Gastroesophageal sphincter (tissue), 4 donors: ENCODE data around the gene ANAPC4. TPM values are rescaled to one million over a fixed set of nuclear protein-coding genes. Genes with fewer than 3 reads are reported as not detected.
A peak's percentile ranks its signal among the peaks of the same experiment; 100 is the strongest.

Source experiments
- ATAC-seq: fragments of 150-250 bp; one replicate; pipeline ENCODE4 v1.9.1; 2016; ENCODE audit warnings: mild to moderate bottlenecking, moderate library complexity
- H3K27ac ChIP-seq, 4 donors: fragments of 200-600 bp; sonication (generic) in 3 of 4; 1 replicate in 3 of 4; 2 replicates in 1 of 4; pipeline ENCODE4 v1.5.1; 2016 to 2019
- H3K27me3 ChIP-seq: fragments of 200-600 bp; sonication (generic); one replicate; pipeline ENCODE4 v1.5.1; 2019
- H3K36me3 ChIP-seq, 2 donors: fragments of 200-600 bp; sonication (generic); one replicate each; pipeline ENCODE4 v1.5.1; 2019; ENCODE audit warnings: control low read depth in 1 of 2
- H3K4me1 ChIP-seq, 3 donors: fragments of 200-600 bp; sonication (generic); 1 replicate in 2 of 3; 2 replicates in 1 of 3; pipeline ENCODE4 v1.5.1; 2016 to 2019; ENCODE audit warnings: control low read depth in 2 of 3
- H3K4me3 ChIP-seq, 2 donors: fragments of 200-600 bp; sonication (generic); one replicate each; pipeline ENCODE4 v1.5.1; 2019; ENCODE audit warnings: mild to moderate bottlenecking in 1 of 2, moderate library complexity in 1 of 2
- H3K9me3 ChIP-seq, 3 donors: fragments of 200-600 bp; sonication (generic); one replicate each; pipeline ENCODE4 v1.5.1; 2017 to 2019; ENCODE audit warnings: control low read depth in 2 of 3
- CTCF ChIP-seq, 4 experiments: fragments of 200-600 bp in 2 of 4; fragments of 450-650 bp in 2 of 4; sonication (generic) in 1 of 4; IDR thresholded peaks; one replicate each; pipeline ENCODE4 v1.5.1; 2017 to 2019; ENCODE audit warnings: antibody characterized with exemption in 4 of 4, mild to moderate bottlenecking in 2 of 4, moderate library complexity in 2 of 4
- EP300 ChIP-seq: sonication (generic); formaldehyde crosslinking; IDR thresholded peaks from one replicate; pipeline ENCODE4 v1.6.1; 2017; ENCODE audit warnings: antibody characterized with exemption, mild to moderate bottlenecking
- POLR2A ChIP-seq, 2 donors: fragments of 450-650 bp; IDR thresholded peaks; one replicate each; pipeline ENCODE4 v1.6.1; 2017; ENCODE audit warnings: antibody characterized with exemption in 2 of 2, mild to moderate bottlenecking in 2 of 2, moderate library complexity in 1 of 2
- POLR2AphosphoS5 ChIP-seq: sonication (generic); formaldehyde crosslinking; IDR thresholded peaks from one replicate; pipeline ENCODE4 v1.6.1; 2017; ENCODE audit warnings: antibody characterized with exemption
- WGBS, 2 donors: methylation state at CpG; one replicate each; pipeline ENCODE4 v1.1.5; 2018; ENCODE audit warnings: low coverage in 1 of 2; 5-methylcytosine and 5-hydroxymethylcytosine counted together
- total RNA-seq, 4 donors: library from RNA; depleted of rRNA; stranded (reverse); fragments of >200 nt; gene quantifications; one replicate each; pipeline ENCODE4 v1.1.0, GENCODE V29; 2016

Gene ANAPC4
- total RNA-seq, 4 donors from 2014 or later = 14.7 to 39.7 (median 20.5) TPM

DNA sequence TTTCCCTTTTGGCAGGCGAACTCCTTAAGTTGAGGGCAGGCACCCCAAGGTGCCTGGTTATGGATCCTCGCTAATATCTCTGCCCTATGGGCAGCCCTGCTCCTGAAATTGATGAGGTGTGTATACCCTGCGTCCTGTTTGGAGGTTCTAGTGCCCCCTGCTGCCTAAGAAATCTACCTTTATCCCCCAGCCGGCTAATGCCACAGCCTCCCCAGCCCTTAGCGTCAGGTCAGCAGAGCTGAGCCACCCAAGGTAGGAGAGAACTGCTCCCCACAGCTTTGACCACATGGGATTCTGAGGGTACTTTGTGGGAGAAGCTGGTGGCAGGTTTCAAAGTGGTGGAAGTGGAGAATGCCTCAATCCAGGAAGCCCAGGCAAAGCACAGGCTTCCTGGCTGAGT is 50.8 kb downstream of the ANAPC4 start:
- H3K4me1 ChIP-seq = peaks cover 0 to 14% (median 0%) of the 10 kb centered on the region in 3 donors
- ATAC-seq = no peak
- no peak overlapping the region for H3K27ac ChIP-seq
- no peak for TF ChIP-seq POLR2A (IDR thresholded peaks at IDR 0.05)
- no peaks in the 10 kb centered on the region for H3K36me3 ChIP-seq
- WGBS, 2 donors = 79 to 95% methylated on average over 2 to 3 of the region's 5 CpGs
- no peak overlapping the region for H3K4me3 ChIP-seq
- H3K27me3 ChIP-seq = no peaks in the 10 kb centered on the region
- H3K9me3 ChIP-seq = peaks cover 0 to 2% (median 0%) of the 10 kb centered on the region in 3 donors

GRCh38 chr4:25430630-25431029 is 53.6 kb downstream of the ANAPC4 start:
- WGBS, 2 donors = 75 to 92% methylated on average over 2 to 5 of the region's 5 CpGs
- no peak for ATAC-seq

GRCh38 chr4:25433966-25434827 is 57.1 kb downstream of the ANAPC4 start:
- H3K27me3 ChIP-seq = no peaks in the 10 kb centered on the region
- no peak overlapping the region for H3K27ac ChIP-seq
- WGBS, 2 donors = 89 to 92% methylated on average over 9 to 10 of the region's 14 CpGs
- no peaks in the 10 kb centered on the region for H3K36me3 ChIP-seq
- peaks cover 0 to 5% (median 0%) of the 10 kb centered on the region in 3 donors for H3K9me3 ChIP-seq
- H3K4me3 ChIP-seq = no peak overlapping the region
- TF ChIP-seq POLR2AphosphoS5 = no peak
- TF ChIP-seq POLR2A (IDR thresholded peaks at IDR 0.05) = no peak
- TF ChIP-seq EP300 = no peak
- TF ChIP-seq CTCF (IDR thresholded peaks at IDR 0.05) = no peak
- ATAC-seq = no peak
- H3K4me1 ChIP-seq = no peaks in the 10 kb centered on the region

More at GRCh38 chr4:25430630-25431029, 53.6 kb downstream of the ANAPC4 start:
- Histone ChIP-seq H3K27ac (no peak overlapping the region), H3K36me3 (no peaks in the 10 kb centered on the region), H3K4me3 (no peak overlapping the region), H3K9me3 (peaks cover 0 to 5% (median 0%) of the 10 kb centered on the region in 3 donors), H3K4me1 (peaks cover 0 to 3% (median 0%) of the 10 kb centered on the region in 3 donors), H3K27me3 (no peaks in the 10 kb centered on the region)
- no peak for TF ChIP-seq CTCF (IDR thresholded peaks at IDR 0.05)
- no peak for TF ChIP-seq EP300
- TF ChIP-seq POLR2AphosphoS5 = no peak
- no peak for TF ChIP-seq POLR2A (IDR thresholded peaks at IDR 0.05)

GRCh38 chr4:25437926-25438325 is 60.9 kb downstream of the ANAPC4 start:
- H3K9me3 ChIP-seq = peaks cover 0 to 2% (median 0%) of the 10 kb centered on the region in 3 donors
- H3K4me3 ChIP-seq = no peak overlapping the region
- H3K27me3 ChIP-seq = no peaks in the 10 kb centered on the region
- ATAC-seq = no peak
- H3K27ac ChIP-seq = no peak overlapping the region
- no peak for TF ChIP-seq CTCF (IDR thresholded peaks at IDR 0.05)
- no peak for TF ChIP-seq POLR2AphosphoS5
- TF ChIP-seq POLR2A (IDR thresholded peaks at IDR 0.05) = no peak
- no peak for TF ChIP-seq EP300
- H3K36me3 ChIP-seq = no peaks in the 10 kb centered on the region
- H3K4me1 ChIP-seq = peaks cover 0 to 9% (median 0%) of the 10 kb centered on the region in 3 donors

GRCh38 chr4:25439918-25440477 is 62.9 kb downstream of the ANAPC4 start:
- Histone ChIP-seq H3K27me3 (no peaks in the 10 kb centered on the region), H3K4me3 (no peak overlapping the region), H3K27ac (no peak overlapping the region), H3K36me3 (no peaks in the 10 kb centered on the region), H3K9me3 (no peaks in the 10 kb centered on the region), H3K4me1 (peaks cover 0 to 9% (median 0%) of the 10 kb centered on the region in 3 donors)
- TF ChIP-seq CTCF (IDR thresholded peaks at IDR 0.05) (peak; percentile 55 to 82 (median 66)), EP300 (no peak)
- ATAC-seq = peak; percentile 43
- 8 to 12% methylated on average over 2 of the region's 2 CpGs for WGBS, 2 donors
